GM18511 (cell line): Measurements from ENCODE around the gene LTK.
"Not testable (repeated sequence)": the region's sequence is repeated elsewhere in the genome, so short reads cannot be mapped to it uniquely, and the experiment has no call there.

Experiments
- ATAC-seq: cut with Tn5 transposase; IDR thresholded peaks from one replicate; pipeline ENCODE4 v1.9.1; 2021; ENCODE audit warnings: mild to moderate bottlenecking, moderate library complexity; ENCODE audit not compliant: unreplicated experiment

LTK gene

DNA sequence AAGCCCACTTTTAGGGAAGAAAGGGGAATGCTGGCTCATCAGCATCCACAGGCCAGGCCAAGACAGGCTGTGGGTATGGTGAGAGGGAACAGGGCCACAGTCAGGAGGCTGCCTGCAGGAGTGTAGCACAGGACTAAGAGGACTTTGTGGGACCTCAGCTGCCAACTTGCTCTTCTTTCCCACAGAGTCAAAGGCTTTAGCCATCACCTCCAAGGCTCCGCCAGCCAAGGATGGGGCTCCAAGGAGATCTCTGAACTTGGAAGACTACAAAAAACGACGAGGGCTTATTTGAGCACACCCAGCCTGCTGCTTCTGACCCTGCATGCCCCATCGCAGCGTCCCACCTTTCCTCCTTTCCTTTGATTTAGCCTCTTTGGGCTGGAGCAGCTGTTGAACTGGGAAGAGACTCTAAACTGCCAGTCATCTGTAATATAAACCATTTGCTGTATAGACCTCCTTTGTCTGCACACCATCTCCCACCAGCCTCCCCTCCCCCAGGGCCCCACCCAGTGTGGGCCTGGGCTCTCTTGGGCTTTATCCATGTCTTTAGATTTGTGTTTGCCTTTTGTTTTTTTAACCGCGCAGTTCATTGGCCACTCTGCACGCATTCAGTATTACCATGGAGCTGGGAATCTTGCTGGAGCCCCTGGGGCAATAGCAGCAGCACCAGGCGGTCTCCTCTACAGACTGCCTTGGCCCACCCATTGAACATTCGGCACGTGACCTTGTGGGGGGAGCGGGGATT, 33.1 kb downstream of the LTK start:
- ATAC-seq = no peak

DNA sequence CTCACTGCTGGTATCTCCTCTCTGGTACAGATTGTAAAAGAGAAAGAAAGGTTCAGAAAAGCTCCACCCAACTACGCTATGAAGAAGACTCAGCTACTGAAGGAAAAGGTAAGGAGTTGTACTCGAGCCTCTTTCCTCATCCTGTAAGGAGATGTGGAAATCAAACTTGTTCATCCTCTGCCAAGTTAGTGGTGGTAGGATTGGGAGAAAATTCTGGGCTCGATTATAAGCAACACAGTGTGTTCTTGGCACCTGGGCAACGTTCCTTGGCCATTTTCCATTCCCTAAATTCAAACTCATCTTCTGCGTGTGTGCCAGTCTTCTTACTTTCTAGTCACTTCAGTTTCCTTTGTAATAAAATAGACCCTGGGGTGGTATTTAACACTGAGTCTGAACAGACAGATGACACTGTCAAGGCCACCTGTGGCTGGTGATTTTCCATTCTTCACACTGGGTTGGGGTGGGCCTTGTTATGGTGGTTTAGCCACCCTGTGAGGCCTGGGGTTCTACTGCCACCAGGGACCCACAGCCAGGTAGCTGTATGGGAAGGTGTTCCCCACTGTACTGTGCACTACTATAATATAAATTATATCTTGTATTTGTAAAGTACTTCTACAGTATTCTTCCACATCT, 37.1 kb downstream of the LTK start:
- ATAC-seq = no peak

DNA sequence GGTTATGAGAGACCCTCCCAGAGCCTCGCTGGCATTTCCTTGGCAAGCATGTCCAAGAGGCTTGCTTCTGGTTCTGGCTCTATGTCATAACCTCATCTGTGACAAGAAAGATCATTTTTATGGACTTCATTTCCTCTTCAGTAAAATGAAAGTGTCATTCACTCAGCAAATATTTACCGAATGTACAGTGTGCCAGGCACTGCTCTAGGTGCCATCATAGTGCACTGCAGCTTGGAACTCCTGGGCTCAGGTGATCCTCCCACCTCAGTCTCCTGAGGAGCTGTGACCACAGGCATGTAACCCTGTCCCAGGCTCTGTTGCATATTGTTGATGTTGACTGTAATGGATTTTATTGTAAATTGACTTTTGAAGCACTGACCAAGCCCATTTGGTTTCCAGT, 38.7 kb downstream of the LTK start:
- ATAC-seq = no peak

DNA sequence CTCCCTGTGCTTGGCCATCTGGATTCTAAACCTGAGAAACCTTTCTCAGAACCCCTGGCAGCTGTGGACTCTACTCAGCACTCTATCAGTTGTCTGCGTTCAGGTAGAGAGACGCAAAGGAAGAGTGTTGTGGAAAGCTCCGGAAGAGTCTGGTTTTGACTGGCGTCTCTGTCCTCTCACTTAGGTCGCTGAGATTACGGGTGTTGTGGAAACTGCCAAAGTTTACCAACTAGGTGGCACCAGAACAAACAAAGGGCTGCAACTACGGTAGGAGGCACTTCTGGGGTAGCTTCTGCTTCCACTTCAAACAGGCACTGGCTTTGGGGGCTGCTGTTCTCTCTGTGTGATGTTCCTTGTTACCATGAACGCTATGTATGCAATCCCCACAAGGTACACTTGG, 39.2 kb downstream of the LTK start:
- ATAC-seq = no peak

DNA sequence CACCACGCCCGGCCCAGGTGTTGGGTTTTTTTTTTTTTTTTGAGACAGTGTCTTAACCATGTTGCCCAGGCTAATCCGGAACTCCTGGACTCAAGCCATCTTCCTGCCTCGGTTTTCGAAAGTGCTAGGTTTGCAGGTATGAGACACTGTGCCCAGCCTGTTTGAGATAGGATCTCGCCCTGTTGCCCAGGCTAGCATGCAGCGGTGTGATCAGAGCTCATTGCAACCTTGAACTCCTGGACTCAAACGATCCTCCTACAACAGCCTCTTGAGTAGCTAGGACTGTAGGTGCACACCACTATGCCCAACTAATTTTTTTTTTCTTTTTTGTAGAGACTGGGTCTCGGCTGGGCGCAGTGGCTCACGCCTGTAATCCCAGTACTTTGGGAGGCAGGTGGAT, 40.2 kb downstream of the LTK start:
- ATAC-seq = no peak

DNA sequence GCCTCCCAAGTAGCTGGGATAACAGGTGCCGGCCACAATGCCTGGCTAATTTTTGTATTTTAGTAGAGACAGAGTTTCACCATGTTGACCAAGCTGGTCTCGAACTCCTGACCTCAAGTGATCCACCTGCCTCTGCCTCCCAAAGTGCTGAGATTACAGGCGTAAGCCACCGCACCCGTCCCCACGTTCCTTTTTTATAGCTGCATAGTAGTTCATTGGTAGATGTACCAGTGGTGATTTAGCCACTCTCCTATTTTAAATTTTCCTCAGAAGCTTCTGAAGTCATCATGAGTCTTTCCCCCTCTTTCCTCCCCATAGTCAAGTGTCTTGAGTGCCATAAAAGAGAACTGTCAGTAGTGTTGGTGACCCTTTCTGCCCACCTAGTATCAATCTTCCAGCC, 44.0 kb downstream of the LTK start:
- ATAC-seq = not testable (repeated sequence)

DNA sequence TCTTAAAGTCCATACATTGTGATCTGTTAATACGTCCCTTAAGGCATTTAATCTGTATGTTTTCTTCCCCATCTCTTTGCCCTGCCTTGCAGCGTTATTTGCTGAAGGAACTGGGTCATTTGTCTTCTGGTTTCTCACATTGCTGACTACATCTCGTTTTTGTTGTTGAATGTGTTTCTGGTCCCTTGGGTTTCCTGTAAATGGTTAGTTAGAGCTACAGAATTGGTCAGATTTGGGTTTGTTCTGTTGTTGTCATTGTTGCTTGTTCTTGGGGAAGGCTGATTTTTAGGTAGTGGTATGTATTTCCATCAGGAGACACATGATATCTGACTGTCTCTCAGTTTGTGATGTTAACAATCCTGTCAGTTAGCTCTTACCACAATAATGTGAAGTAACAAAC, 46.9 kb downstream of the LTK start:
- ATAC-seq = no peak

DNA sequence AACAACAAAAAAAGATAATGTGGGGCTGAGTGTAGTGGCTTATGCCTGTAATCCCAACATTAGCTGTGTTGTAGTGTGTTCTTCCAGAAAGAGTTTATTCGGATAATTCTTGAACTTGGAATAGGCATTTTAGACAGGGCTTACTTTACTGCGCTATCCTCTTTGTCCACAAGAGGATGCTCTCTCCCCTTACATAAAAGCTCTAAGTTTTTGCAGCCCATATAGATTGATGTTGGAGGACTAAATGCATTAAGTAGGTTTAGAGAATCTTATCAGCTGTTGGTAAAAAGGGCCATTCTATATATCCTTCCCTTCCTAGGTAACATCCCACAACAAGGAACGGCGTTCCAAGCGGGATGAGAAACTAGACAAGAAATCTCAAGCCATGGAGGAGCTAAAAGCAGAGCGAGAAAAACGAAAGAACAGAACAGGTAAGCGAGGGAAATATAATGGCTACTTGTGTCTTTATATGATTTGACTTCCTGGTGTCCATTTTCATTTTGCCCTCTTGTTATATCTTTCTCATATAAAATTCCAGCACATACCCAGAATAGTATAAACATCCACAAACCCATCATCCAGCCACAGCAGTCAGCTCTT, 47.7 kb downstream of the LTK start:
- ATAC-seq = no peak

DNA sequence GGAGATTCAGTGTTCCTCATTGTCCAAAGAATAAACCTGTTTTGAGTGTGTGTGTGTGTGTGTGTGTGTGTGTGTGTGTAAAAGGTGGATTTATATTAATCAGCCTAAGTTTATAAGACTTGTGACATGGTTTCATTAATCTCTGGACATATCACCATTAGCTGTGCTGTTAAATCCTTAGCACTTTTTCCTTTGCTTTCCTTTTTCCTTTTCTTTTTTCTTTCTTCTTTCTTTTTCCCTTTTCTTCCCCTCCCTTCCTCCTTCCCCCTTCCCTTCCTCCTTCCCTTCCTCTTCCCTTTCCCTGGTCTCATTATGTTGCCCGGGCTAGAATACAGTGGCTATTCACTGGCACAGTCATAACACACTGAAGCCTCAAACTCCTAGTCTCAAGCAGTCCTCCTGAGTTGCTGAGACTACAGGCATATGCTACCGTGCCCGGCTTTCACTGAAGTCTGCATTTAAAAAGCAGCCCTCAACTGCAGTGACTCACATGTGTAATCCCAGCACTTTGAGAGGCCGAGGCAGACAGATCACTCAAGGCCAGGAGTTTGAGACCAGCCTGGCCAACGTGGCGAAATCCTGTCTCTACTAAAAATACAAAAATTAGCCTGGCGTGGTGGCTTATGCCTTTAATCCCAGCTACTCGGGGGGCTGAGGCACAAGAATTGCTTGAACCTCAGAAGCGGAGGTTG, 48.6 kb downstream of the LTK start:
- ATAC-seq = no peak

DNA sequence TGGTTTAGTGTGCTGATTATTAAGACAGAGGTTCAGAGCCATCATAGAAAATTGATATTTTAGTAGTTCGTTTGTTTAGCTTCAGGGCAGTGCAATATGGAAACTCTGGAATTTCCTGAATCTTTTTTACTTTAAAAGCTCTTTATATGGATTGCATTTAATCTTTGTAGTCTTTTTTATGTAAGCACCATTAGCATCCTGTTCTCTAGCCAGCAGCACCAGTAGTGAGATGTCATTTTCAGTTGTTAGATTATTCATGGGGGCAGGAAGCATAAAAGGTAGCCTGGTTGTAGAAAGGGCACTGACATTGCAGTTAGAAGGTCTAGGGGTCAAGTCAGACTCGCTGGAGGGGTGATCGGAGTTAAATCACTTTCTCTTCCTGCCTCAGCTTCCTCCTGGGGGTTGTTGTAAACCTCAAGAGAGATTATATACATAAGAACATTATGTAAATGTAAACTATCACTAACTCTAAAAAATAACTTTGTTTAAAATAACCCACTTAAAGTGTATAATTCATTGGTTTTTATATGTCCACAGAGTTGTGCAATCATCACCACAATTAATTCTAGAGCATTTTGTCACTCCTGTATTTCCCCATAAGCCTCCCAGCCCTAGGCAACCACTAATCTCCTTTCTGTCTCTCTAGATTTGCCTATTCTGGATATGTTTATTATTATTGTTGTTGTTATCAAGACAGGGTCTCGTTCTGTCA, 51.4 kb downstream of the LTK start:
- no peak for ATAC-seq
